H9 (cell line): ENCODE data around the gene SLCO3A1. TPM values are rescaled to one million over a fixed set of nuclear protein-coding genes. Genes with fewer than 3 reads are reported as not detected.

Source experiments
- DNase-seq: peaks from one replicate; pipeline ENCODE4 v3.0.0-alpha.2; 2017
- H2AFZ ChIP-seq: one replicate; pipeline ENCODE4 v1.6.1; 2013; ENCODE audit warnings: mild to moderate bottlenecking, low read length, control low read depth, moderate library complexity
- H2AK5ac ChIP-seq: 2 replicates; pipeline ENCODE4 v1.6.1; 2013; ENCODE audit warnings: low read length, control low read depth, mixed read lengths; ENCODE audit not compliant: insufficient read length
- H2BK120ac ChIP-seq: one replicate; pipeline ENCODE4 v1.6.1; 2013; ENCODE audit warnings: low read depth, mild to moderate bottlenecking, low read length, control low read depth, inconsistent platforms; ENCODE audit not compliant: poor library complexity, severe bottlenecking
- H2BK12ac ChIP-seq: 2 replicates; pipeline ENCODE4 v1.6.1; 2013; ENCODE audit warnings: low read length, control low read depth, mixed read lengths, low read depth; ENCODE audit not compliant: insufficient read length
- H2BK15ac ChIP-seq: 2 replicates; pipeline ENCODE4 v1.6.1; 2013; ENCODE audit warnings: low read depth, low read length, control low read depth
- H2BK20ac ChIP-seq: one replicate; pipeline ENCODE4 v1.6.1; 2013; ENCODE audit warnings: low read depth, mild to moderate bottlenecking, low read length, control low read depth, inconsistent platforms; ENCODE audit not compliant: poor library complexity, severe bottlenecking
- H2BK5ac ChIP-seq: 2 replicates; pipeline ENCODE4 v1.6.1; 2013; ENCODE audit warnings: low read length, control low read depth, mixed read lengths; ENCODE audit not compliant: insufficient read length
- H3K14ac ChIP-seq: 2 replicates; pipeline ENCODE4 v1.6.1; 2013; ENCODE audit warnings: low read length, control low read depth; ENCODE audit not compliant: insufficient read depth
- H3K18ac ChIP-seq: 2 replicates; pipeline ENCODE4 v1.6.1; 2013; ENCODE audit warnings: low read depth, mild to moderate bottlenecking, mixed read lengths, low read length, control low read depth; ENCODE audit not compliant: insufficient read length
- H3K23ac ChIP-seq: 2 replicates; pipeline ENCODE4 v1.6.1; 2013; ENCODE audit warnings: low read length, control low read depth, mixed read lengths, low read depth; ENCODE audit not compliant: insufficient read length
- H3K23me2 ChIP-seq: 2 replicates; pipeline ENCODE4 v1.6.1; 2013; ENCODE audit warnings: low read depth, mild to moderate bottlenecking, mixed read lengths, low read length, control low read depth; ENCODE audit not compliant: insufficient read length, poor library complexity, severe bottlenecking
- H3K27ac ChIP-seq: 2 replicates; pipeline ENCODE4 v1.5.1; 2013; ENCODE audit warnings: low read length, control low read depth, mixed read lengths, low read depth; ENCODE audit not compliant: insufficient read length
- H3K27me3 ChIP-seq: 2 replicates; pipeline ENCODE4 v1.6.1; 2013; ENCODE audit warnings: low read length, control low read depth, inconsistent platforms; ENCODE audit not compliant: insufficient read depth
- H3K4ac ChIP-seq: 2 replicates; pipeline ENCODE4 v1.6.1; 2013; ENCODE audit warnings: low read depth, mild to moderate bottlenecking, control low read depth, inconsistent platforms, low read length, moderate library complexity
- H3K4me1 ChIP-seq: 2 replicates; pipeline ENCODE4 v1.6.1; 2013; ENCODE audit warnings: low read length, control low read depth, inconsistent platforms; ENCODE audit not compliant: insufficient read depth
- H3K4me2 ChIP-seq: 2 replicates; pipeline ENCODE4 v1.6.1; 2013; ENCODE audit warnings: low read length, control low read depth, mixed read lengths; ENCODE audit not compliant: insufficient read length, insufficient read depth
- H3K56ac ChIP-seq: 2 replicates; pipeline ENCODE4 v1.6.1; 2013; ENCODE audit warnings: low read depth, mild to moderate bottlenecking, mixed read lengths, low read length, control low read depth; ENCODE audit not compliant: insufficient read length
- H3K79me1 ChIP-seq: 2 replicates; pipeline ENCODE4 v1.6.1; 2013; ENCODE audit warnings: low read depth, mild to moderate bottlenecking, moderate library complexity, low read length, control low read depth, inconsistent platforms; ENCODE audit not compliant: insufficient read depth, poor library complexity, severe bottlenecking
- H3K79me2 ChIP-seq: 2 replicates; pipeline ENCODE4 v1.6.1; 2013; ENCODE audit warnings: low read length, control low read depth, inconsistent platforms; ENCODE audit not compliant: insufficient read depth
- H3K9ac ChIP-seq: 2 replicates; pipeline ENCODE4 v1.6.1; 2013; ENCODE audit warnings: low read length, control low read depth, mixed read lengths; ENCODE audit not compliant: insufficient read length; ENCODE audit errors: extremely low read depth
- H3K9me3 ChIP-seq: one replicate; pipeline ENCODE4 v1.6.1; 2013; ENCODE audit warnings: low read depth, low read length, inconsistent platforms; ENCODE audit not compliant: control insufficient read depth
- H3T11ph ChIP-seq: one replicate; pipeline ENCODE4 v1.6.1; 2013; ENCODE audit warnings: mild to moderate bottlenecking, low read length, control low read depth, inconsistent platforms
- H4K20me1 ChIP-seq: one replicate; pipeline ENCODE4 v1.6.1; 2013; ENCODE audit not compliant: control insufficient read depth, insufficient read length, insufficient read depth
- H4K5ac ChIP-seq: 2 replicates; pipeline ENCODE4 v1.6.1; 2013; ENCODE audit warnings: low read depth, mild to moderate bottlenecking, mixed read lengths, low read length, control low read depth; ENCODE audit not compliant: insufficient read length
- H4K8ac ChIP-seq: replicated peaks from 2 replicates; pipeline ENCODE4 v1.6.1; 2013; ENCODE audit warnings: low read length, control low read depth, mixed read lengths, low read depth; ENCODE audit not compliant: insufficient read length
- H4K91ac ChIP-seq: 2 replicates; pipeline ENCODE4 v1.6.1; 2013; ENCODE audit warnings: low read depth, mild to moderate bottlenecking, moderate library complexity, mixed read lengths, low read length, control low read depth; ENCODE audit not compliant: insufficient read length
- H3K27ac Mint-ChIP-seq, 3 experiments: 2 replicates in 2 of 3; 3 replicates in 1 of 3; pipeline ENCODE4 v1.8.0; 2020 to 2021; ENCODE audit warnings: mixed read lengths in 3 of 3, mild to moderate bottlenecking in 1 of 3, moderate library complexity in 1 of 3
- H3K27me3 Mint-ChIP-seq: 2 replicates; pipeline ENCODE4 v1.8.0; 2021; ENCODE audit warnings: low read depth, mild to moderate bottlenecking, moderate library complexity, mixed read lengths
- H3K36me3 Mint-ChIP-seq, 3 experiments: 2 replicates in 2 of 3; 3 replicates in 1 of 3; pipeline ENCODE4 v1.8.0; 2020 to 2021; ENCODE audit warnings: low read depth in 3 of 3, mixed read lengths in 3 of 3; ENCODE audit not compliant: insufficient read depth in 1 of 3
- H3K4me1 Mint-ChIP-seq, 2 experiments: 2 replicates each; pipeline ENCODE4 v1.8.0; 2020; ENCODE audit warnings: mixed read lengths in 2 of 2
- H3K4me3 Mint-ChIP-seq, 2 experiments: 2 replicates in 1 of 2; 3 replicates in 1 of 2; pipeline ENCODE4 v1.8.0; 2020 to 2021; ENCODE audit warnings: mild to moderate bottlenecking in 2 of 2, mixed read lengths in 2 of 2, moderate library complexity in 1 of 2
- H3K9me3 Mint-ChIP-seq, 2 experiments: 2 replicates in 1 of 2; 3 replicates in 1 of 2; pipeline ENCODE4 v1.8.0; 2020; ENCODE audit warnings: mild to moderate bottlenecking in 2 of 2, mixed read lengths in 2 of 2, moderate library complexity in 1 of 2
- CTCF ChIP-seq: fragments of 200-600 bp; sonication (generic); conservative IDR thresholded peaks from 3 replicates; pipeline ENCODE4 v1.8.0; 2021; ENCODE audit warnings: antibody characterized with exemption, mild to moderate bottlenecking
- WGBS: extraction: QIAGEN DNeasy Blood & Tissue Kit; methylation state at CpG from one replicate; pipeline ENCODE4 v1.1.7; 2013; ENCODE audit warnings: missing lambda C conversion rate, low lambda C conversion rate, mixed read lengths; ENCODE audit not compliant: insufficient read length; ENCODE audit errors: extremely low coverage; 5-methylcytosine and 5-hydroxymethylcytosine counted together
- total RNA-seq: library from RNA; stranded (reverse); gene quantifications from 2 replicates; pipeline ENCODE4 v1.2.1, GENCODE V29; 2021

The SLCO3A1 gene
- total RNA-seq, 1 experiment from 2014 or later: 9.4 TPM

DNA sequence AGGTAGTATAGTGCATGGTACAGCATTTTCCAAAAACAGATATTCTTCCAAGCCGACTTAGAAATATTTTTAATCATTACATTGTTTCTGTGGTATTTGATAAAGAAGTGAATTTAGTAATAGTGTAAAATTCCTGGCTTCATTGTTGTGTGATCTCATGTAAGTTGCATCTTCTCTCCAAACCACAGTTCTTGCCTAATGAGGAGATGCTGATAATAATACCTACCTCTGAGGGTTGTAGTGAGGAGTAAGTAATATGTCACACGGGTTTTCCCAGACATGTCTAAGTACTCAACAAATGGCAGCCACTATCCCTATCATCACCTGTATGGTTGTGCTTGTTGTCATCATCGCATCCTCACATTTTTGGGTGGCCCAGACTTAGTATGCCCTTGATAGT lies 167.3 kb downstream of the SLCO3A1 start:
- Histone ChIP-seq H2AK5ac (no peak overlapping the region), H2BK120ac (no peak overlapping the region), H3K18ac (no peak overlapping the region), H3K79me1 (no peaks in the 10 kb centered on the region), H3K27me3 (no peaks in the 10 kb centered on the region), H3K14ac (no peak overlapping the region), H3K4ac (no peak overlapping the region), H2BK5ac (no peak overlapping the region), H3K79me2 (no peaks in the 10 kb centered on the region), H2BK12ac (no peak overlapping the region), H3K9ac (no peak overlapping the region), H3T11ph (no peak overlapping the region), H4K20me1 (no peaks in the 10 kb centered on the region), H3K27ac (no peak overlapping the region), H2AFZ (no peak overlapping the region), H2BK15ac (no peak overlapping the region), H3K9me3 (no peaks in the 10 kb centered on the region), H4K5ac (no peak overlapping the region), H3K4me1 (no peaks in the 10 kb centered on the region), H4K91ac (no peak overlapping the region), H3K56ac (no peak overlapping the region), H3K4me2 (no peak overlapping the region), H4K8ac (no peak overlapping the region), H3K23me2 (no peaks in the 10 kb centered on the region), H2BK20ac (no peak overlapping the region), H3K23ac (no peak overlapping the region)
- Mint-ChIP-seq H3K36me3 (no peaks in the 10 kb centered on the region; a peak in 2 of 7 replicates), H3K4me3 (no peak overlapping the region), H3K27me3 (no peaks in the 10 kb centered on the region; the same call in none of the 2 replicates), H3K27ac (no peak overlapping the region), H3K4me1 (peaks cover 5 to 11% of the 10 kb centered on the region in 2 experiments), H3K9me3 (no peaks in the 10 kb centered on the region)
- no CpG with 5 or more reads among the region's 3 CpGs for WGBS
- TF ChIP-seq CTCF: no peak
- DNase-seq: no peak
